Colon (tissue), 2 donors: Measurements from ENCODE around the gene TMEM59.
"Not testable (repeated sequence)": the region's sequence is repeated elsewhere in the genome, so short reads cannot be mapped to it uniquely, and the experiment has no call there.

Experiments used
- FAIRE-seq: peaks from 2 replicates; lab custom pipeline; 2012; peaks lifted over from hg19 to GRCh38; lab: Jason Lieb, UNC
- donor health status: control.
- donor health status: control.

Gene TMEM59

GRCh38 chr1:54052431-54052933 lies 522 bp downstream of the TMEM59 start:
- no peak for FAIRE-seq

- FAIRE-seq = no peak
Observed at GRCh38 chr1:54051933-54052430, 1.0 kb downstream of the TMEM59 start.

- FAIRE-seq = not testable (repeated sequence)
Observed at GRCh38 chr1:54050435-54050834, 2.6 kb downstream of the TMEM59 start.

GRCh38 chr1:54047384-54048305 lies 5.4 kb downstream of the TMEM59 start:
- no peak for FAIRE-seq

- no peak for FAIRE-seq
Observed at GRCh38 chr1:54046671-54047383, 6.2 kb downstream of the TMEM59 start.

- no peak for FAIRE-seq
Observed at GRCh38 chr1:54045496-54045895, 7.5 kb downstream of the TMEM59 start.

GRCh38 chr1:54041806-54042205 lies 11.2 kb downstream of the TMEM59 start:
- no peak for FAIRE-seq

GRCh38 chr1:54037476-54037875 lies 15.5 kb downstream of the TMEM59 start:
- no peak for FAIRE-seq

GRCh38 chr1:54028306-54029251 lies 24.4 kb downstream of the TMEM59 start:
- no peak for FAIRE-seq

- no peak for FAIRE-seq
Observed at GRCh38 chr1:54027848-54028247, 25.2 kb downstream of the TMEM59 start.

- not testable (repeated sequence) for FAIRE-seq
Observed at GRCh38 chr1:54024811-54025210, 28.2 kb downstream of the TMEM59 start.

GRCh38 chr1:54024358-54024757 lies 28.6 kb downstream of the TMEM59 start:
- no peak for FAIRE-seq

- FAIRE-seq = not testable (repeated sequence)
Observed at GRCh38 chr1:54019562-54020176, 33.3 kb downstream of the TMEM59 start.

GRCh38 chr1:54018635-54019034 lies 34.4 kb downstream of the TMEM59 start:
- FAIRE-seq = no peak

- no peak for FAIRE-seq
Observed at GRCh38 chr1:54017979-54018378, 35.0 kb downstream of the TMEM59 start, which contains the start of gene LDLRAD1. TSS of gene LDLRAD1 (minus strand) at chr1:54018186. CDS start at chr1:54018112, 74 bp downstream.

GRCh38 chr1:54016343-54017282 lies 36.4 kb downstream of the TMEM59 start:
- FAIRE-seq = no peak

- no peak for FAIRE-seq
Observed at GRCh38 chr1:54014009-54014629, 38.9 kb downstream of the TMEM59 start.

GRCh38 chr1:54013393-54014008 lies 39.5 kb downstream of the TMEM59 start:
- no peak for FAIRE-seq

GRCh38 chr1:54012863-54013262 lies 40.1 kb downstream of the TMEM59 start:
- FAIRE-seq = no peak
